ENCODE results near the gene RUSF1.
"Not testable (repeated sequence)": the region's sequence is repeated elsewhere in the genome, so short reads cannot be mapped to it uniquely, and the experiment has no call there.

The RUSF1 gene

GRCh38 chr16:31487071-31487719 lies 21.0 kb downstream of the RUSF1 start:
- DNase-seq (ENCODE audit: low spot score): no peak

DNA sequence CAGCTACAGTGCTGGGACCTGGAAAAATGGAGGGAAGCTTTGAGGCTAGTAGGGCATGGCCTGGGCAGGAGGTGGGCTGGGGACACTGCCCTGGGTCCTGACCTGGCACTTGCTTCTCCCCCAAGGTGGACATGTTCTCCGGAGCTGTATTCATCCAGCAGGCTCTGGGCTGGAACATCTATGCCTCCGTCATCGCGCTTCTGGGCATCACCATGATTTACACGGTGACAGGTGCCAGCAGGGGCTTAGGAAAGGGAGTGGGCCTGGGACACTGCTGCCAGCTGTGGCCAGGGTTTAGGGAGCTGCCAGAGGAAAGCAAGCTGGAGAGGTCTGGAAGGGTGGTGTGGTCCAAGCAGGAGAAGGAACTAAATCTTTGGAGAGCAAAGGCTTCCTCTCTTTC lies 22.1 kb downstream of the RUSF1 start:
- DNase-seq (ENCODE audit: low spot score): no peak

DNA sequence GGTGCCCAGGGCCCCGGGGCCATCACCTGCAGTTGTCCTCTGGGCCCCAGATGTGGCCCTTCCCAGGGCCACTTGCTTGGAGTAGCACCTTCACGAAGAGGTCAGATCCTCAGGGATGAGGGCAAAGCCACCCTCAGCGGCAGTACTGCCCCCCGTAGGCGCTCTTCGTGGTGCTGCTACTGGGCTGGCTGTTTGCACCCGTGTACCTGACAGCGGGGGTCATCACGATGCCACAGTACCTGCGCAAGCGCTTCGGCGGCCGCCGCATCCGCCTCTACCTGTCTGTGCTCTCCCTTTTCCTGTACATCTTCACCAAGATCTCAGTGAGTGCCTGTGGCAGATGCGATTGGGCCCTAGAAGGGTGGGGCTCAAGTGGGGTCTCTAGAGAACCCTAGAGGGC lies 22.6 kb downstream of the RUSF1 start:
- DNase-seq (ENCODE audit: low spot score): no peak

DNA sequence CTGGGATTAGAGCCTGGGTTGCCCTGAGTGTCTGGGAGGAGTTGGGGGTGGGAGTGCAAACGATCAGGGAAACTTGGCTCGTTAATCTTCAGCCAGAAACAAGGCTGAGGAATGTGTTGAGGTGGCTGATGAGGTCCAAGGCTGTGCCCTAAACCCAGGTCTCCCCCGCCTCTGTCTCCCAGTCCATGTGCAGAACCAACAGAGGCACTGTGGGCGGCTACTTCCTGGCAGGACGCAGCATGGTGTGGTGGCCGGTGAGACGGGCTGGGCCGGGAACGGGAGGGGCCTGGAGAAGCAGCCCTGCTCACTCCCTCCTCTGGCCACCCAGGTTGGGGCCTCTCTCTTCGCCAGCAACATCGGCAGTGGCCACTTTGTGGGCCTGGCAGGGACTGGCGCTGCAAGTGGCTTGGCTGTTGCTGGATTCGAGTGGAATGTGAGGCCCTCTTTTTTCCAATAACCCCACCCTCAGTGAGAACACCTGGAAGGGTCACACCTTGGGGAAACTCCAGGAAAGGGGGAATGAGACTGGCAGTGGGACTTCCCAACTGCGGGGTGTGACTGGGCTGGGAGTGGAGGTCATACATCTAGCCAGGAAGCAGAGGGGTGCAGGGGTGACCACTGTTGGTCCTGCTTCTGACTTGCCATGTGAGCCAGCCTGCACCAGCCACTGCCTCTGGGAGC lies 23.6 kb downstream of the RUSF1 start:
- DNase-seq (ENCODE audit: low spot score): no peak

GRCh38 chr16:31484048-31484447 lies 24.1 kb downstream of the RUSF1 start:
- DNase-seq (ENCODE audit: low spot score): not testable (repeated sequence)

DNA sequence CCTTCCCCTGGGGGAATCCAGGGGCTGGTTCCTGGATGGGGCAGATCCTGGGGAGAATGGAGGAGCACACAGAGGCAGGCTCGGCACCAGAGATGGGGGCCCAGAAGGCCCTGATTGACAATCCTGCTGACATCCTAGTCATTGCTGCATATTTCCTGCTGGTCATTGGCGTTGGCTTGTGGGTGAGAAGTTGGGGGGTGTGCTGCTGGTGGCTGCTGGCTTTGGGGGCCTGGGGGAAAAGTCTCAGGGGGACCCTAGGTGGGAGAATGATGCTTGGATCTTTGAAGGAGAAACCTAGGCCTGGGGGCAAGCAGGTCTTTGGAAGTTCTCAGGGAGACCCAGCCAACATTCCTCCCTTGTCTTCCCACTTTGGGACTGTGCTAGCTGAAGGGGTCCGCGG lies 25.1 kb downstream of the RUSF1 start, which contains the start of gene SLC5A2:
Gene SLC5A2, plus strand, starts transcription at position 43 of the 400 bp plus-strand sequence. Its CDS starts 14 bp downstream, at position 57.
- no peak for DNase-seq (ENCODE audit: low spot score)

- DNase-seq (ENCODE audit: low spot score): no peak
Observed at GRCh38 chr16:31480851-31481536, 27.2 kb downstream of the RUSF1 start.

DNA sequence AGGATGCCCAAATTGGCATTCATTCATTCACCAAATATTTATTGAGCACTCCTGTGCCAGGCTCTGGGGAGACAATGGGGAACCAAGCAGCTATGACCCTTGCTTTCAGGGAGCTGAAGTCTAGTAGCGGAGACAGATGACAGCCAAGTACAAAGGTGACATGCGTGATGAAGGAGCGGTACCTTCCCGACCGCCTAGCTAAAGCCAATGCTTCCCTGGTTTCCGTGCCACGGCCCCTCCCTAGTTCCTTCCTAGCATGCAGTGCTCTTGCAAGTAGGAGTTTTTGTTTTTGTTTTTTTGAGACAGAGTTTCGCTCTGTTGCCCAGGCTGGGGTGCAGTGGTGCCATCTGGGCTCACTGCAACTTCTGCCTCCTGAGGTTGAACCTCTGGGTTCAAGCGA lies 28.4 kb downstream of the RUSF1 start:
- no peak for DNase-seq (ENCODE audit: low spot score)

DNA sequence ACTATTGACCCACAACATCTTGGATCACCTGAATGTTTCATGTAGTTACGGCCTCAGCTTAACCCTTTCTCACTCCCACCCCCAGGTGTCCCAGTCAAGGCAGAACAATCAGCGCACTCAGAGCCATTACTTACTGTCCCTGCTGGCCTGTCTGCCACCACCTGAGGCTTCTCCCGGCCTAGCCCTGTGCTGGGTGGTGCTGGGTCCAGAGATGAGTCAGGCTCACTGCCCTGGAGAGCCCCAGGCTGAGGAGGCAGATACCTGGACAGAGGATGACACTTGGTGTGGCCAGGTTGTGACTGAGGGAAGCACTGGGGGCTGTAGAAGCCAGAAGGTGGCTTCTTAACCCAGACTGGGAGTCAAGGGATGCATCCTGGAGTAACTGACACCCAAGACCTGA lies 29.2 kb downstream of the RUSF1 start:
- DNase-seq (ENCODE audit: low spot score): no peak

GRCh38 chr16:31477220-31478216 lies 30.7 kb downstream of the RUSF1 start:
- no peak for DNase-seq (ENCODE audit: low spot score)

GRCh38 chr16:31476303-31477219 lies 31.6 kb downstream of the RUSF1 start:
- peak; percentile 50 for DNase-seq (ENCODE audit: low spot score)

DNA sequence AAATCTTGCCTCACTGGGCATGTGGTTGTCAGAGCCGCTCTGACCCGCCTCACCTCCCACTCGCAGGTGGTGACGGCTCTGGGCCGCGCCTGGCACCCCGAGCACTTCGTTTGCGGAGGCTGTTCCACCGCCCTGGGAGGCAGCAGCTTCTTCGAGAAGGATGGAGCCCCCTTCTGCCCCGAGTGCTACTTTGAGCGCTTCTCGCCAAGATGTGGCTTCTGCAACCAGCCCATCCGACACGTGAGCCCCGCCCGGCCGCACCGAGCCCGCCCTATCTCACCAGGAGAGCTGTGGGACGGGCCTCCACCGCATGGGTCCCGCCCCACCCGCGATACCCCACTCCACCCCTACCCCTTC lies 32.3 kb downstream of the RUSF1 start:
- no peak for DNase-seq (ENCODE audit: low spot score)

GRCh38 chr16:31474773-31475738 lies 33.1 kb downstream of the RUSF1 start:
- no peak for DNase-seq (ENCODE audit: low spot score)

GRCh38 chr16:31474173-31474714 lies 33.9 kb downstream of the RUSF1 start:
- DNase-seq (ENCODE audit: low spot score): no peak

DNA sequence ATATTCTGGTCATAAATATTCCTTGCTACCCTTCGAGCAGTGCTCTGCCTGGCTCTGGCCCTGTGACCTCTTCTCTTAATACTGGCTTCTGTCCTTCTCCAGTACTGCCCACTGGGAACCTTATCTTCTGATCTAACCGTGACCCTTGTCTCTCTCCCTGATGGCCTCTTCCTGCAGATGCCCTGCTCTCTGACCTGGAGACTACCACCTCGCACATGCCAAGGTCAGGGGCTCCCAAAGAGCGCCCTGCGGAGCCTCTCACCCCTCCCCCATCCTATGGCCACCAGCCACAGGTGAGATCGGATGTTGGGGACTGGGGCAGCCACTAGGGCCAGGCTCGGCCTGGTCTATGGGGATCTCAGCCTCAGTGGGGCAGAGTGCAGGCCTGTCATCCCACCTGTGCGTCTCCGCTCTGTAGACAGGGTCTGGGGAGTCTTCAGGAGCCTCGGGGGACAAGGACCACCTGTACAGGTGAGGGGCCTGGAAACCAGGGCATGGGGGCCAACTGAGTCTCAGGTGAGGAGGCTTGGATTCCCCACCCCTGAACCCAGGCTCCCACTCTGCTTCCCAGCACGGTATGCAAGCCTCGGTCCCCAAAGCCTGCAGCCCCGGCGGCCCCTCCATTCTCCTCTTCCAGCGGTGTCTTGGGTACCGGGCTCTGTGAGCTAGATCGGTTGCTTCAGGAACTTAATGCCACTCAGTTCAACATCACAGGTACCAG lies 34.8 kb downstream of the RUSF1 start:
- DNase-seq (ENCODE audit: low spot score): no peak

- no peak for DNase-seq (ENCODE audit: low spot score)
Observed at GRCh38 chr16:31472709-31473203, 35.4 kb downstream of the RUSF1 start.

- DNase-seq (ENCODE audit: low spot score): no peak
Observed at GRCh38 chr16:31471875-31472708, 36.1 kb downstream of the RUSF1 start, which contains the start of gene TGFB1I1. Gene TGFB1I1 (plus strand): TSS chr16:31472152. CDS start chr16:31472189, 37 bp downstream.
